ENCODE measurements around the gene SUMO3. TPM values are rescaled to one million over a fixed set of nuclear protein-coding genes. Genes with fewer than 3 reads are reported as not detected.

SUMO3 gene
- total and polyA plus RNA-seq, 4 donors: 66.8 to 159 (median 112) TPM

DNA sequence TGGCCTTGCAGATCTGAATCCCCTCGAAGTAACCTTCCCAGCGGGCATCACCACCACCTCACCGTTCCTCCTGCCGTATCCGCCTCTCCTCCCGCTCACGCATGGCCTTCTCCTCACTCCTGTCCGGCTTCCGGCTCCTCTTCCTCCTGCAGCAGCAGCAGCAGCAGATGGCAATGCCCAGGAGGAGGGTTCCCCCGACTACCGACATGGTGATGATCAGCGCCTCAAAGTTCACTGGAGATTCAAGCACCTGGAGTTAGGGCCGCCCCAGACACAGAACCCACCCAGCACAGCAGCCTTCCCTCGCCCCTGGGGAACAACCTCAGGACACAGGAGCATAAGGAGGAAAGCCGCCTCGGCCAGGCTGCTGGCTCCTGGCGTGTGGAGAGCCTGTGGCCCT lies 38.3 kb upstream of the SUMO3 start:
- Histone ChIP-seq H3K27ac (ENCODE audit: low read depth, low read length) (no peak overlapping the region), H3K27me3 (ENCODE audit: control insufficient read depth, insufficient read depth, low read length) (no peaks in the 10 kb centered on the region), H3K4me3 (ENCODE audit: low read depth, low read length) (no peak overlapping the region), H3K4me1 (ENCODE audit: control insufficient read depth, insufficient read depth, low read length) (no peaks in the 10 kb centered on the region), H3K36me3 (ENCODE audit: control insufficient read depth, insufficient read depth, low read length) (peaks cover 84% of the 10 kb centered on the region), H3K9me3 (ENCODE audit: control insufficient read depth, insufficient read depth, low read length) (no peaks in the 10 kb centered on the region)
- no peak for DNase-seq (ENCODE audit: low read depth in 4 of 6, low spot score in 6 of 6)
- 95% methylated on average over 14 of the region's 17 CpGs for WGBS (ENCODE audit: insufficient coverage)

DNA sequence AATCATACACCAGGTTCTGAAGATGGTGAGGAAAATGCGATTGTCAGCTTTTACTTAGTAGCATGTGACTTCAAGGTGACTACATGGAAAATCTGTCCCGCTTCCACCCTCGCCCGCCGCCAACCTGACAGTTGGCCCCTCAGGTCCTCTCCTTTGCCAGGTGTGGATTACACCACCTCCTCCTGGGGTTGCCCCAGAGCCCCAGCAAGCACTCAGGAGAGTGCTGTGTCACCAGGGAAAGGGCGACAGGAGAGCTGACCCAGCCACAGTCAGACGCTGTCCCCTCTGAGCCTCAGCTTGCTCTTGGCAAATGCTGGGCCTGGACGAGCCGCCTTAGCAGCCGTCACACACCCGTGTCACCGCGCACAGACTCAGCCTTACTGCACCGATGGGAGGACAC lies 37.7 kb upstream of the SUMO3 start:
- Histone ChIP-seq H3K27ac (ENCODE audit: low read depth, low read length) (no peak overlapping the region), H3K4me1 (ENCODE audit: control insufficient read depth, insufficient read depth, low read length) (no peaks in the 10 kb centered on the region), H3K27me3 (ENCODE audit: control insufficient read depth, insufficient read depth, low read length) (no peaks in the 10 kb centered on the region), H3K4me3 (ENCODE audit: low read depth, low read length) (no peak overlapping the region), H3K36me3 (ENCODE audit: control insufficient read depth, insufficient read depth, low read length) (peaks cover 83% of the 10 kb centered on the region), H3K9me3 (ENCODE audit: control insufficient read depth, insufficient read depth, low read length) (no peaks in the 10 kb centered on the region)
- WGBS (ENCODE audit: insufficient coverage): 98% methylated on average over 14 of the region's 14 CpGs
- no peak for DNase-seq (ENCODE audit: low read depth in 4 of 6, low spot score in 6 of 6)

DNA sequence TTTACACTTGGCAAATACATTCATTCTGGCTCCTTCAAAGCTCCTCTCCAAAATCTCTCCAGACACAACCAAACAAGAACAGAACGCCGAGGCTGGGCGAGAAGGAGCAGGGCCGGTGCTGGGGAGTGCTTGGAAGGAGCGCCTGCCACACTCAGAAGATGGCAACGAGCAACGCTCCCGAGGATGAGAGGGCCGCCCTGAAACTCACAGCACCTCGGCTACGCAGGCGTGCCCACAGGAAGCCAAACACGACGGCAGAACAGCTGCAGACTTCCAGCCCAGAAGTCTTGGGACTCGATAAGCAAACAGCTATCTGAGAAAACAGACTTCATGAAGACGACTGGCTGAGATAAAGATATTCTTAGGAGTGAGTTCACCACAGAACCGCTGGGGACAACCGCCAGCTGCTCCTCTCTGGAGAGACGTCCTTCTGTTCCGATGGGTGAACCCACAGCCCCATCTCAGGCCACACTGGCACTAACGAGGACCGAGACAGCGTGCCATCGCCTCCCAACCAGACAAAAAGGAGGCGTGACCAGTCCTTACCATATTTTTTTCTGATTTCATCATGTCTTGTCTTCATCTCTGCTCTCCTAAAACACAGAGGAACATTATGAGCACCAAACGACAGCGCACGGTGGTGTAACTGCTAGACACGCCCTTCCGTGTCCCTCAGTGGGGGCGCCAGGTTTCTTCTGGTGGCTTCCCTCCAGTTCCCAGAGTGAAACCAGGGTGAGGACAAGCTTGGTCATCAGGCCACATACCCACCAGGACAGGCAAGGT lies 37.0 kb upstream of the SUMO3 start:
- Histone ChIP-seq H3K4me3 (ENCODE audit: low read depth, low read length) (no peak overlapping the region), H3K9me3 (ENCODE audit: control insufficient read depth, insufficient read depth, low read length) (no peaks in the 10 kb centered on the region), H3K36me3 (ENCODE audit: control insufficient read depth, insufficient read depth, low read length) (peaks cover 83% of the 10 kb centered on the region), H3K4me1 (ENCODE audit: control insufficient read depth, insufficient read depth, low read length) (no peaks in the 10 kb centered on the region), H3K27ac (ENCODE audit: low read depth, low read length) (no peak overlapping the region), H3K27me3 (ENCODE audit: control insufficient read depth, insufficient read depth, low read length) (no peaks in the 10 kb centered on the region)
- no peak for DNase-seq (ENCODE audit: low read depth in 4 of 6, low spot score in 6 of 6)
- WGBS (ENCODE audit: insufficient coverage): 88% methylated on average over 31 of the region's 31 CpGs

DNA sequence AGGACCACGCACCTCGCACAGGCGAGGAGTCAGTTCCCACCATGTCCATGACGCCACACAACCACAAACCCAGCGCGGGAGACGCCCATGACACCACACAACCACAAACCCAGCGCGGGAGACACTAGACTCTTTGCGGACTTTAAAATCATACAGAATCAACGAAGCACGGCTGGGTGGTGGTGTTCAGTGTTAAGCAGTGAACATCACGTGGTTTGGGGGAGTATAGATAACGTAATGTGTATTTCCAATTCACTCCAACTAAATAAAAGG lies 36.5 kb upstream of the SUMO3 start:
- no peak overlapping the region for H3K4me3 ChIP-seq (ENCODE audit: low read depth, low read length)
- no peaks in the 10 kb centered on the region for H3K27me3 ChIP-seq (ENCODE audit: control insufficient read depth, insufficient read depth, low read length)
- H3K36me3 ChIP-seq (ENCODE audit: control insufficient read depth, insufficient read depth, low read length): peaks cover 83% of the 10 kb centered on the region
- H3K9me3 ChIP-seq (ENCODE audit: control insufficient read depth, insufficient read depth, low read length): no peaks in the 10 kb centered on the region
- WGBS (ENCODE audit: insufficient coverage): 88% methylated on average over 4 of the region's 14 CpGs
- no peaks in the 10 kb centered on the region for H3K4me1 ChIP-seq (ENCODE audit: control insufficient read depth, insufficient read depth, low read length)
- no peak for DNase-seq (ENCODE audit: low read depth in 4 of 6, low spot score in 6 of 6)
- H3K27ac ChIP-seq (ENCODE audit: low read depth, low read length): no peak overlapping the region

DNA sequence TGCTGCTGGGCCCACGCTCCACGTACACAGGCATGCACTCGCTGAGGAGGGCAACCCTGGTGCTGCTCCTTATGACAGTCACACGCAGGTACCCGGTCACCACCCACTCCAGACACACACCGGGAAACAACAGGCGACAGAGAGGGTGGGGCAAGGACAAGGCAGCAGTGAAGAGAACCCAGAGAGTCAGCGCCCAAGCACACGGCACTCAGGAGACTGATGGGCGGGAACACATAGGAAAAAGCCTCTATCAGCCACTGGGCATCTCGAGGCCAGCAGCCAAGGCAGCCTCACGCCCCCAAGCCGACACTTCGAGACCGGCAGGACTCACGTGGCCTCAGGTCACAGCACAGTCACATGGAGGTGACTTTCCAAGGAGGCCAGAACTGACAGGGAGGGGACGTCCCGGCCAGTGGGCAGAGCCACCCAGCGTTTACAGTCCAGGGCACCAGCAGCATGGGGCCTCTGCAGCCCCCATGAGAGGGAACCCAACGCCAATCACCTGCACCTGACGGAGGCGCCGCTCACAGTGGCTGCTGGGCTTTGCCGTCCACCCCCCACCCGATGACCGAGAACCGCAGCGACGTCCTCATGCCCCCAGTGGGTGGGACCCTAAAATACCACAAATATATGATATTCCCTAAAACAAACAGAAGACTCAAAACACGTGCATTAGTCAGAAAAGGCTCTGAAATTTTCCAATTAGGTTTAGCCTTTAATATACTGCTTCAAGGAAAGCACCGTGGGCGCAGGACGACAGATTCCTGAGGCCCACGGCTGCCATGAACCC lies 35.9 kb upstream of the SUMO3 start:
- WGBS (ENCODE audit: insufficient coverage): 93% methylated on average over 29 of the region's 34 CpGs
- Histone ChIP-seq H3K36me3 (ENCODE audit: control insufficient read depth, insufficient read depth, low read length) (peaks cover 83% of the 10 kb centered on the region), H3K4me1 (ENCODE audit: control insufficient read depth, insufficient read depth, low read length) (no peaks in the 10 kb centered on the region), H3K4me3 (ENCODE audit: low read depth, low read length) (no peak overlapping the region), H3K9me3 (ENCODE audit: control insufficient read depth, insufficient read depth, low read length) (no peaks in the 10 kb centered on the region), H3K27ac (ENCODE audit: low read depth, low read length) (no peak overlapping the region), H3K27me3 (ENCODE audit: control insufficient read depth, insufficient read depth, low read length) (no peaks in the 10 kb centered on the region)
- DNase-seq (ENCODE audit: low read depth in 4 of 6, low spot score in 6 of 6): no peak

DNA sequence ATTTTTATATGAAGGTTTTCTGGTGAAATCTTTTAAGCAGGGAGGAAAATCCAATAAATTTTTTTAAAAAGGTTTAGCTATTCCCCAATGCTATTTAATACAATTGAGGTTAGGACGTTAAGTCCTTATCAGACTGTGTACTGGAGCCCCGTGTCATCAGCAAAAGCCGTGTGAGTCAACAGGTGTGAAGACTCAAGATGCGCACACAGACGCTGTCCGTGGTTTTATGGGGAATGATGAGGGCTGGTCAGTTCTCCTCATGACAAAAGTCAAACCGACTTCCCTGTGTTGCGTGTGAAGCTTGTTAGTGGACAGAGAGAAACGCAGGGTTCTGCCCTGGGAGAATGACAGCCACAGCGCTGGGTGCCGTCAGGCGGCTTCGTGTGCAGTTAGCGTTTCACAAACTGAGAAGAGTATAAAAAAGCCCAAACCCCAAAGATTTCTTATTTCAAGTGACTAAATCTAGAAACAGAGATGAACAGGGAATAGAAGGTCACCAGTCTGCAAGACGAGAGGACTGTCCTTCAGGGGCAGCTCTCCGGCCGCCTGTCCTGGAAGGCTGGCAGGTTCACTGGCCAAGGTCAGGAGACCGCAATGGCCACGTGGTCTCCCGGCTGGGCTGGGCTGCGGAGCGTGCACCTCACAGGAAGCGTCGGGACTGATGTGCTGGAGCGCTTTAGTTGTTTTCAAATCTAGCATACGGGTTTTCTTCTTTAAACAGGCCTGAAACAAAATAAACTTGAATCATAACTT lies 33.2 kb upstream of the SUMO3 start:
- Histone ChIP-seq H3K36me3 (ENCODE audit: control insufficient read depth, insufficient read depth, low read length) (peaks cover 79% of the 10 kb centered on the region), H3K27ac (ENCODE audit: low read depth, low read length) (no peak overlapping the region), H3K4me3 (ENCODE audit: low read depth, low read length) (no peak overlapping the region), H3K27me3 (ENCODE audit: control insufficient read depth, insufficient read depth, low read length) (no peaks in the 10 kb centered on the region), H3K9me3 (ENCODE audit: control insufficient read depth, insufficient read depth, low read length) (no peaks in the 10 kb centered on the region), H3K4me1 (ENCODE audit: control insufficient read depth, insufficient read depth, low read length) (peaks cover 13% of the 10 kb centered on the region)
- 89% methylated on average over 19 of the region's 26 CpGs for WGBS (ENCODE audit: insufficient coverage)
- no peak for DNase-seq (ENCODE audit: low read depth in 4 of 6, low spot score in 6 of 6)

DNA sequence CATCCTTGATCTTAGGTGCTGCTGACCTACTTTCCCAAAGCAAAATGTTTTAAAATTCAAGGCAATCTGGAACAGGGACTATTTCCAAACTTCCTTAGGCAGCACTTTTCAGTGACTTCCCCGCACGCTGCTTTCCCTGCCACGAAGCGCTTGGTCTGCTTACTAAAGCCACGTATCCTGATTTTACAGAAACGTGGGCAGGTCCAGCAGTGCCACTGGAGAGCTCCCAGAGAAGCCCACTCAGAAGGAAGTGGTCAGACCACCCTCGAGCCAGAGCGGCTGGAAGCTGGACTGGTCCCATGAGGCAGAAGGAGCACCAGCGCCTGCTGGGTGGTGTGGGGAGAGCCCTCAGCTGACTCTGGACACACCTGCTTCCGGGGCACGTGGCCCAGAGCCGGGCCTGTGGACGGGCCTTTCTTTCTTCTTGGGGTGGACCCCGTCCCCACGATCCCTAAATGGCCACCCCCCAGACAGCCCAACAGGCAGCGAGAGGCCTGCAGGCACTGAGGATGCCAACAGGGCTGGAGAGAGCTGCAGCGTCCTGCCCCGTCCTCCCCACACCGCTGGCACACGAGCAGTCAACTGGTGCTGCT lies 32.4 kb upstream of the SUMO3 start:
- DNase-seq (ENCODE audit: low read depth in 4 of 6, low spot score in 6 of 6): no peak
- no peak overlapping the region for H3K27ac ChIP-seq (ENCODE audit: low read depth, low read length)
- H3K36me3 ChIP-seq (ENCODE audit: control insufficient read depth, insufficient read depth, low read length): peaks cover 71% of the 10 kb centered on the region
- peaks cover 20% of the 10 kb centered on the region for H3K4me1 ChIP-seq (ENCODE audit: control insufficient read depth, insufficient read depth, low read length)
- WGBS (ENCODE audit: insufficient coverage): 97% methylated on average over 12 of the region's 20 CpGs
- H3K27me3 ChIP-seq (ENCODE audit: control insufficient read depth, insufficient read depth, low read length): peaks cover 4% of the 10 kb centered on the region
- no peak overlapping the region for H3K4me3 ChIP-seq (ENCODE audit: low read depth, low read length)
- no peaks in the 10 kb centered on the region for H3K9me3 ChIP-seq (ENCODE audit: control insufficient read depth, insufficient read depth, low read length)

DNA sequence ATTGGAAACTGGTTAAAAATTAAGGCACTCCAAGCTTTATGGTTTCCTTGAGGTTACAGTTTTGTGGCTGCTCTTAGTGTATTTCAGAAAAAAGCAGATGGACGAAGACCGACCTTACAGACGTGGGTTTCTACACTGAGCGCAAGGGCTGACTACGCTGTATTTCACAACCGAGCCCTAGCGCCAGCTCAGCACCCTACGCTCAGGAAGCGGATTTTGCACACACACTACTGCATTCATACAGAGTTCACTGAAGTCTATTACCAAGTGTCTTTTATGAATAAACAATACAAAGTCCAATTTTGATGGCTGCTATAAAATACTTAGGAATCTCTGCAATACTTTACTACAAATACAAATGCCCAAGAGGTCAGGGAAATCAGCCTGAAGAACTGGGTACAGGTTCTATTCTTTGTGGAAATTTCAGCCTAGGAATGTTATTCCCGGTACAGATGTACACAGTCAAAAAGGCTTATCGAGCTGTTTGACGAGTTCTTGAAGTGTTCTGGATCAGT lies 31.8 kb upstream of the SUMO3 start:
- Histone ChIP-seq H3K36me3 (ENCODE audit: control insufficient read depth, insufficient read depth, low read length) (peaks cover 65% of the 10 kb centered on the region), H3K4me3 (ENCODE audit: low read depth, low read length) (no peak overlapping the region), H3K9me3 (ENCODE audit: control insufficient read depth, insufficient read depth, low read length) (no peaks in the 10 kb centered on the region), H3K4me1 (ENCODE audit: control insufficient read depth, insufficient read depth, low read length) (peaks cover 20% of the 10 kb centered on the region), H3K27ac (ENCODE audit: low read depth, low read length) (no peak overlapping the region), H3K27me3 (ENCODE audit: control insufficient read depth, insufficient read depth, low read length) (peaks cover 4% of the 10 kb centered on the region)
- 92% methylated on average over 11 of the region's 12 CpGs for WGBS (ENCODE audit: insufficient coverage)
- DNase-seq (ENCODE audit: low read depth in 4 of 6, low spot score in 6 of 6): no peak

DNA sequence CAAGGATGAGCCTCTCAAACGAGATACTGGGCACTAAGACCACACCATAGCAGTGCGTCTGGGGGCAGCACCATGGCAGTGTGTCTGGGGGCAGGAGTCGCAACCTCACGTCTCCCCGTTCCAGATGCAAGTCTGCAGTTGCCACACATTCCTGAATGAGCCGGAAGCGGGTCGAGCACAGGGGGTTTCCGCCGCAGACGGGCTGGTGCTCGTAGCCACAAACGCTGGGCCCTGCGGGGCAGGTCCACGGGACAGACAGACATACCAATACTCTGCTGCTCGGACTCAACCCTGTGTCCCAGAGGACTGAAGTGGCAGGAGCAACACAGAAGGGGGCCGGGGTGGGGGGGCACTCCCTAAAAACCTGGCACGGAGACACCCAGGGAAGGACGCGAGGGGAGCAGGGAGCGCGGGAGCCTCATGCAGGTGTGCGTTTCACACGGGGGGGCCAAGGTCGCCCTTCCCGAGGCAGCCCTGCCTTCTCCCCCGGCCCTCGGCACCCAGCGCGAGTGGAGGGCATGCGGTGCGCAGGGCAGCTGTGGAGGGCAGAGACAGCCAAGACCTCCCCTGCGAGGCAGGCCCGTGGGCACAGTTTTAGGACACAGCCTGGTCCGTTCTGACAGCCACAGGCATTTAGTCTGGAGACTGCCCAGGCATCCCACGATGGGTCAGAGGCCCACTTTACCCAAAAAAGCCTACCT lies 31.1 kb upstream of the SUMO3 start:
- Histone ChIP-seq H3K9me3 (ENCODE audit: control insufficient read depth, insufficient read depth, low read length) (no peaks in the 10 kb centered on the region), H3K27me3 (ENCODE audit: control insufficient read depth, insufficient read depth, low read length) (peaks cover 4% of the 10 kb centered on the region), H3K27ac (ENCODE audit: low read depth, low read length) (no peak overlapping the region), H3K4me3 (ENCODE audit: low read depth, low read length) (no peak overlapping the region), H3K4me1 (ENCODE audit: control insufficient read depth, insufficient read depth, low read length) (peaks cover 20% of the 10 kb centered on the region), H3K36me3 (ENCODE audit: control insufficient read depth, insufficient read depth, low read length) (peaks cover 58% of the 10 kb centered on the region)
- WGBS (ENCODE audit: insufficient coverage): 94% methylated on average over 36 of the region's 36 CpGs
- no peak for DNase-seq (ENCODE audit: low read depth in 4 of 6, low spot score in 6 of 6)
